K562 (cell line): ENCODE data around the gene OR10A3. TPM values are rescaled to one million over a fixed set of nuclear protein-coding genes. Genes with fewer than 3 reads are reported as not detected.

Experiments
- ATAC-seq: fragments of 200-7000 bp; cut with Tn5 transposase; 3 replicates; pipeline ENCODE4 v1.9.1; 2020; ENCODE audit warnings: moderate library complexity
- BruUV-seq: library from RNA; stranded (reverse); fragments of 400-500 nt; replicated peaks from 2 replicates; lab custom pipeline; 2021; lab: Mats Ljungman, UMichigan
- CTCF ChIA-PET: fragments of 300-600 bp; formaldehyde crosslinking; extraction: SDS; loops from one replicate; lab custom pipeline; 2021; ENCODE audit warnings: low intra/inter-chr PET ratio; lab: Yijun Ruan, JAX
- POLR2A ChIA-PET: fragments of 300-600, 350-650 bp; sonication (Branson Sonifier 250); formaldehyde crosslinking; extraction: SDS; loops from one replicate; lab custom pipeline; 2021; ENCODE audit warnings: antibody characterized with exemption, inconsistent platforms; lab: Yijun Ruan, JAX
- DNase-seq, 4 experiments: peaks; one replicate each; pipeline versions ENCODE4 v3.0.0 to v3.0.0-alpha.2; 2011 to 2018; ENCODE audit warnings: low spot score in 3 of 4, mixed read lengths in 3 of 4; ENCODE audit errors: extremely low read depth in 1 of 4
- FAIRE-seq: peaks from 2 replicates; lab custom pipeline; 2011; peaks lifted over from hg19 to GRCh38; lab: Jason Lieb, UNC
- H2AFZ ChIP-seq: 2 replicates; pipeline ENCODE4 v1.6.0; 2011; ENCODE audit warnings: low read depth, low read length, control low read depth, inconsistent platforms
- H3K27ac ChIP-seq: fragments of 200-600 bp; 3 replicates; pipeline ENCODE4 v1.8.0; 2011; ENCODE audit warnings: low read depth, mild to moderate bottlenecking, control low read depth, inconsistent platforms, low read length, moderate library complexity, mixed read lengths; ENCODE audit errors: extremely low read depth
- H3K27me3 ChIP-seq, 2 experiments: fragments of 300-600 bp in 1 of 2; 2 replicates in 1 of 2; 3 replicates in 1 of 2; pipeline versions ENCODE4 v1.6.0 to v1.8.0; 2011; ENCODE audit warnings: inconsistent platforms in 2 of 2, low read length in 2 of 2, mild to moderate bottlenecking in 1 of 2, mixed read lengths in 1 of 2, moderate library complexity in 1 of 2; ENCODE audit not compliant: control insufficient read depth in 2 of 2, insufficient read depth in 2 of 2
- H3K36me3 ChIP-seq: fragments of 300-600 bp; 3 replicates; pipeline ENCODE4 v1.8.0; 2011; ENCODE audit warnings: mild to moderate bottlenecking, low read length, inconsistent platforms; ENCODE audit not compliant: control insufficient read depth, insufficient read depth
- H3K4me1 ChIP-seq, 2 experiments: fragments of 200-600 bp in 1 of 2; replicated peaks in 1 of 2; 2 replicates in 1 of 2; 3 replicates in 1 of 2; pipeline versions ENCODE4 v1.5.1 to v1.8.0; 2011; ENCODE audit warnings: inconsistent platforms in 2 of 2, low read length in 2 of 2, mild to moderate bottlenecking in 1 of 2, mixed read lengths in 1 of 2, moderate library complexity in 1 of 2; ENCODE audit not compliant: control insufficient read depth in 2 of 2, insufficient read depth in 2 of 2
- H3K4me2 ChIP-seq: 2 replicates; pipeline ENCODE4 v1.6.1; 2011; ENCODE audit warnings: low read length, control low read depth, inconsistent platforms, mixed read lengths; ENCODE audit not compliant: insufficient read depth
- H3K4me3 ChIP-seq: fragments of 200-600 bp; sonication (generic), shearing (Covaris generic); 2 replicates; pipeline ENCODE4 v1.5.1; 2016; ENCODE audit warnings: control low read depth, inconsistent platforms
- H3K79me2 ChIP-seq: fragments of 200-600 bp; 3 replicates; pipeline ENCODE4 v1.8.0; 2011; ENCODE audit warnings: low read length, inconsistent platforms; ENCODE audit not compliant: control insufficient read depth, insufficient read depth
- H3K9ac ChIP-seq, 2 experiments: 2 replicates each; pipeline versions ENCODE4 v1.6.0 to v1.6.1; 2011; ENCODE audit warnings: low read depth in 2 of 2, low read length in 2 of 2, control low read depth in 1 of 2, inconsistent platforms in 1 of 2, mild to moderate bottlenecking in 1 of 2, mixed read lengths in 1 of 2; ENCODE audit not compliant: insufficient read depth in 1 of 2
- H3K9me1 ChIP-seq: one replicate; pipeline ENCODE4 v1.6.0; 2011; ENCODE audit warnings: inconsistent platforms, mild to moderate bottlenecking, low read length, moderate library complexity; ENCODE audit not compliant: control insufficient read depth, insufficient read depth
- H3K9me3 ChIP-seq: replicated peaks from 2 replicates; pipeline ENCODE4 v1.5.1; 2011; ENCODE audit warnings: low read depth, low read length, inconsistent platforms; ENCODE audit not compliant: control insufficient read depth, insufficient read depth
- H4K20me1 ChIP-seq: replicated peaks from 2 replicates; pipeline ENCODE4 v1.6.1; 2011; ENCODE audit warnings: low read length, inconsistent platforms, mixed read lengths; ENCODE audit not compliant: control insufficient read depth, insufficient read depth
- ARID4B ChIP-seq: sonication (generic); formaldehyde crosslinking; IDR thresholded peaks from 2 replicates; pipeline ENCODE4 v1.8.0; 2022; ENCODE audit warnings: mild to moderate bottlenecking, missing genetic modification reagents
- HDAC3 ChIP-seq: fragments of 450-650 bp; IDR thresholded peaks from 2 replicates; pipeline ENCODE4 v1.6.1; 2018; ENCODE audit warnings: borderline replicate concordance, mild to moderate bottlenecking, moderate library complexity; ENCODE audit not compliant: partially characterized antibody
- MEF2A ChIP-seq: IDR thresholded peaks from 2 replicates; pipeline ENCODE4 v1.6.1; 2011; ENCODE audit warnings: low read depth, mild to moderate bottlenecking, low read length, moderate library complexity; ENCODE audit not compliant: control insufficient read depth
- MLX ChIP-seq, 2 experiments: fragments of 450-650 bp in 1 of 2; sonication (generic) in 1 of 2; formaldehyde crosslinking; conservative IDR thresholded peaks; 2 replicates each; pipeline versions ENCODE4 v1.4.0 to v1.8.1; 2020 to 2022; ENCODE audit warnings: mild to moderate bottlenecking in 1 of 2, missing genetic modification reagents in 1 of 2
- SNRNP70 ChIP-seq: fragments of 200-400 bp; formaldehyde crosslinking; optimal IDR thresholded peaks from 2 replicates; pipeline ENCODE3; 2017; ENCODE audit warnings: low read depth, low read length
- SRF ChIP-seq, 2 experiments: fragments of 250-450, 450-650 bp in 1 of 2; sonication (Bioruptor Pico) in 1 of 2; sonication (generic) in 1 of 2; formaldehyde crosslinking; IDR thresholded peaks; 2 replicates each; pipeline versions ENCODE4 v1.5.0 to v1.5.1; 2020 to 2022; ENCODE audit warnings: mild to moderate bottlenecking in 1 of 2, missing genetic modification reagents in 1 of 2
- YY1 ChIP-seq, 3 experiments: IDR thresholded peaks; 2 replicates each; pipeline ENCODE4 v1.6.1; 2011; ENCODE audit warnings: low read length in 2 of 3, mild to moderate bottlenecking in 2 of 3, moderate library complexity in 2 of 3, borderline replicate concordance in 1 of 3, control low read depth in 1 of 3, low read depth in 1 of 3; ENCODE audit not compliant: insufficient read depth in 3 of 3, insufficient replicate concordance in 2 of 3, control insufficient read depth in 1 of 3, insufficient read length in 1 of 3; ENCODE audit errors: extremely low read depth in 1 of 3
- ZNF778 ChIP-seq: fragments of 450-650 bp; formaldehyde crosslinking; IDR thresholded peaks from 2 replicates; pipeline ENCODE4 v1.4.0; 2020; ENCODE audit warnings: mild to moderate bottlenecking, moderate library complexity
- WGBS: fragments of 100-300 bp; shearing (Covaris generic); methylation state at CpG from one replicate; pipeline ENCODE4 v1.1.6; 2016; ENCODE audit warnings: low coverage, mixed read lengths; ENCODE audit not compliant: insufficient coverage; ENCODE audit errors: missing lambda C conversion rate; 5-methylcytosine and 5-hydroxymethylcytosine counted together
- in situ Hi-C: fragments of 300-500 bp; cut with MboI; formaldehyde crosslinking; loops from 4 replicates; pipeline ENCODE4 v1.15.0; 2018; ENCODE audit warnings: inconsistent platforms, mixed read lengths
- intact Hi-C: fragments of 100-400 bp; cut with micrococcal nuclease; formaldehyde crosslinking; loops from 2 replicates; pipeline ENCODE4 v1.14.2; 2022
- polyA plus RNA-seq, 8 experiments: library from polyadenylated mRNA; depleted of rRNA in 4 of 8; stranded (reverse) in 5 of 8; unstranded in 3 of 8; fragments of >200 nt; fragmentation: Nextera tagmentation in 2 of 8; fragmentation: Illumina TruSeq in 1 of 8; extraction: Ambion mirVana in 2 of 8; extraction: Trizol in 1 of 8; gene quantifications; 2 replicates each; pipeline versions ENCODE4 v1.2.1 to v1.2.3, GENCODE V29; 2011 to 2014; ENCODE audit warnings: inconsistent platforms in 1 of 8, missing spikeins in 1 of 8
- total RNA-seq, 7 experiments: library from RNA; depleted of rRNA in 6 of 7; stranded (reverse); fragments of >200 nt in 6 of 7; fragmentation: Illumina TruSeq in 2 of 7; extraction: Trizol in 2 of 7; gene quantifications; 2 replicates each; pipeline versions ENCODE4 v1.2.1 to v1.2.3, GENCODE V29; 2011 to 2021; ENCODE audit warnings: low replicate concordance in 1 of 7

Gene OR10A3
- total and polyA plus RNA-seq, 9 of the 15 experiments (the other 6 are each of a cell fraction or from before 2014, with no cell fraction given), result not detected

GRCh38 chr11:7909585-7910285, 31.8 kb downstream of the OR10A3 start:
- no peaks in the 10 kb centered on the region for H3K9me1 ChIP-seq
- no peak overlapping the region for H3K4me2 ChIP-seq
- in situ Hi-C loops, result no loop called here
- no peak overlapping the region for H2AFZ ChIP-seq
- no peaks in the 10 kb centered on the region for H3K36me3 ChIP-seq
- FAIRE-seq (no peak), DNase-seq (no peak), ATAC-seq (no peak)
- TF ChIP-seq MLX (CRISPR knock-in tag; conservative IDR thresholded peaks at IDR 0.05), result no peak
- TF ChIP-seq SRF (CRISPR knock-in tag; IDR thresholded peaks at IDR 0.05), result no peak
- no peak for TF ChIP-seq ZNF778 (CRISPR knock-in tag)
- CTCF ChIA-PET, result no interaction called here
- H4K20me1 ChIP-seq, result no peaks in the 10 kb centered on the region
- POLR2A ChIA-PET, result no interaction called here
- 0% methylated on average over 2 of the region's 2 CpGs for WGBS
- no peaks in the 10 kb centered on the region for H3K4me1 ChIP-seq
- no peaks in the 10 kb centered on the region for H3K9me3 ChIP-seq
- no TSS peak for BruUV-seq
- no peak overlapping the region for H3K4me3 ChIP-seq
- intact Hi-C loops, result no loop called here
- H3K27ac ChIP-seq, result no peak overlapping the region
- H3K79me2 ChIP-seq, result no peaks in the 10 kb centered on the region
- no peak overlapping the region for H3K9ac ChIP-seq
- no peaks in the 10 kb centered on the region; a peak in 2 of 5 replicates for H3K27me3 ChIP-seq

- H3K36me3 ChIP-seq, result no peaks in the 10 kb centered on the region
- no peak overlapping the region for H3K4me2 ChIP-seq
- 6% methylated on average over 3 of the region's 3 CpGs for WGBS
- ChIA-PET POLR2A (no interaction called here), CTCF (no interaction called here)
- H4K20me1 ChIP-seq, result no peaks in the 10 kb centered on the region
- FAIRE-seq (no peak), DNase-seq (no peak), ATAC-seq (no peak)
- no peak overlapping the region for H3K4me3 ChIP-seq
- in situ Hi-C loops (no loop called here), intact Hi-C loops (no loop called here)
- no peaks in the 10 kb centered on the region for H3K9me3 ChIP-seq
- no peak overlapping the region for H3K27ac ChIP-seq
- no peaks in the 10 kb centered on the region for H3K79me2 ChIP-seq
- H3K4me1 ChIP-seq, result no peaks in the 10 kb centered on the region
- no peak overlapping the region for H2AFZ ChIP-seq
- no TSS peak for BruUV-seq
- no peak overlapping the region for H3K9ac ChIP-seq
- H3K27me3 ChIP-seq, result no peaks in the 10 kb centered on the region; a peak in 2 of 5 replicates
- no peaks in the 10 kb centered on the region for H3K9me1 ChIP-seq
- TF ChIP-seq SNRNP70 (no peak), MEF2A (no peak), YY1 (IDR thresholded peaks at IDR 0.05; ENCODE audit: borderline replicate concordance in 1 of 3, control insufficient read depth in 1 of 3, extremely low read depth in 1 of 3, insufficient read depth in 3 of 3, insufficient read length in 1 of 3, insufficient replicate concordance in 2 of 3, low read depth in 1 of 3, low read length in 2 of 3) (no peak), ARID4B (CRISPR knock-in tag) (no peak), HDAC3 (no peak)
These were observed 34.4 kb downstream of the OR10A3 start for GRCh38 chr11:7907121-7907520.
